Muscle layer of duodenum (tissue), 2 donors: Measurements from ENCODE around the gene GOLGA8T.
"Not testable (repeated sequence)": the region's sequence is repeated elsewhere in the genome, so short reads cannot be mapped to it uniquely, and the experiment has no call there.

Experiments used
- H3K27ac ChIP-seq: one replicate; pipeline ENCODE4 v1.7.0; 2013; ENCODE audit warnings: mild to moderate bottlenecking, low read length
- H3K27me3 ChIP-seq: one replicate; pipeline ENCODE4 v1.7.0; 2013; ENCODE audit warnings: low read depth, mild to moderate bottlenecking, control low read depth, low read length
- H3K36me3 ChIP-seq, 2 donors: one replicate each; pipeline ENCODE4 v1.7.0; 2013; ENCODE audit warnings: low read length in 2 of 2, control low read depth in 1 of 2, mild to moderate bottlenecking in 1 of 2; ENCODE audit not compliant: insufficient read depth in 2 of 2, control insufficient read depth in 1 of 2
- H3K4me1 ChIP-seq, 2 donors: one replicate each; pipeline ENCODE4 v1.7.0; 2013; ENCODE audit warnings: low read length in 2 of 2, mild to moderate bottlenecking in 2 of 2, control low read depth in 1 of 2, moderate library complexity in 1 of 2; ENCODE audit not compliant: insufficient read depth in 2 of 2, control insufficient read depth in 1 of 2
- H3K4me3 ChIP-seq, 2 donors: one replicate each; pipeline ENCODE4 v1.7.0; 2013; ENCODE audit warnings: low read length in 2 of 2, low read depth in 1 of 2, mild to moderate bottlenecking in 1 of 2
- H3K9me3 ChIP-seq, 2 donors: one replicate each; pipeline ENCODE4 v1.7.0; 2013; ENCODE audit warnings: low read length in 2 of 2, control low read depth in 1 of 2, mild to moderate bottlenecking in 1 of 2; ENCODE audit not compliant: control insufficient read depth in 1 of 2
- donor health status: healthy.

The GOLGA8T gene

GRCh38 chr15:30167403-30167802 lies 32.6 kb downstream of the GOLGA8T start:
- H3K4me3 ChIP-seq, H3K27me3 ChIP-seq, H3K4me1 ChIP-seq, H3K27ac ChIP-seq, H3K9me3 ChIP-seq, H3K36me3 ChIP-seq: not testable (repeated sequence)

GRCh38 chr15:30167886-30168285 lies 33.0 kb downstream of the GOLGA8T start:
- H3K27ac ChIP-seq, H3K36me3 ChIP-seq, H3K27me3 ChIP-seq, H3K4me1 ChIP-seq, H3K9me3 ChIP-seq, H3K4me3 ChIP-seq: not testable (repeated sequence)

DNA sequence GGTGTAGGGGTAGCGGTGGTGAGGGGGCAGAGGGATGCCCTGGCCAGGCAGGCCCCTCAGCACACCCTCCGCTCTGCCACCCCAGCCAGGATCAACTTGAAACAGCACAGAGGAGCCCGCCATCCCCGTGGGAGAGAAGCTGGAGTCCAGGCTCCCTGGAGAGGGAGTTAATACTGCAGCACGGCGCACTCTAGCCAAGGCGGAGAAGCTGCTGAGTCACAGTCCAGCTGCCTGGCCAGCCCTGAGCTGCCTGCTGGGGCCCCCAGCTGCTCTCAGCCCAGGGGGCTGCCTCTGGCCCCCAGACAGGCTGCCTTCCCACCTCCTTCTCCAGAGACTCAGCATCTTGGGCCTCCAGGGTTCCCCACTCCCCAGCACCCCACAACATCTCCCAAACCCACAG lies 36.6 kb downstream of the GOLGA8T start:
- not testable (repeated sequence) for H3K9me3 ChIP-seq, H3K4me1 ChIP-seq, H3K27ac ChIP-seq, H3K4me3 ChIP-seq, H3K36me3 ChIP-seq, H3K27me3 ChIP-seq

DNA sequence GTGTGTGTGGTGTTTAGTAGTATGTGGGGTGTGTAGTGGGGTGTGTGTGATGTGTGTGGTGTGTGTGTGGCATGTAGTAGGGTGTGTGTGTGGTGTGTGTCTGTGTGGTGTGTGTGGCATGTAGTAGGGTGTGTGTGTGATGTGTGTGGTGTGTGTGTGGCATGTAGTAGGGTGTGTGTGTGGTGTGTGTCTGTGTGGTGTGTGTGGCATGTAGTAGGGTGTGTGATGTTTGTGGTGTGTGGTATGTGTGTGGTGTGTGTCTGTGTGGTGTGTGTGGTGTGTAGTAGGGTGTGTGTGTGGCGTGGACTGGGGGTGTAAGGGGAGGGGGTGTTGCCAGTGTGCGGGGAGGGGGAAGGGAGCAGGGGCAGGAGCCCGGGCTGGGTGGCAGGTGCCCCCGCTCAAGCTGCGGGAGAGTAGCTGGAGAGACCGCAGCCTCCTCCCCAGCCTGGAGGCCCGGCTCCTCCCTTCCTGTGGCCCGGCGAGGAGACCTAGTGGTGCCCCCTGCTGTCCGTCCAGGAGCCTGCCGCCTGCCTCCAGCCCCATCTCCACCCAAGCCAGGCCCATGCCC lies 38.3 kb downstream of the GOLGA8T start:
- H3K9me3 ChIP-seq, H3K27ac ChIP-seq, H3K27me3 ChIP-seq, H3K36me3 ChIP-seq, H3K4me1 ChIP-seq, H3K4me3 ChIP-seq: not testable (repeated sequence)

GRCh38 chr15:30175291-30175690 lies 40.4 kb downstream of the GOLGA8T start:
- H3K4me3 ChIP-seq, H3K27me3 ChIP-seq, H3K27ac ChIP-seq, H3K4me1 ChIP-seq, H3K9me3 ChIP-seq, H3K36me3 ChIP-seq: not testable (repeated sequence)

DNA sequence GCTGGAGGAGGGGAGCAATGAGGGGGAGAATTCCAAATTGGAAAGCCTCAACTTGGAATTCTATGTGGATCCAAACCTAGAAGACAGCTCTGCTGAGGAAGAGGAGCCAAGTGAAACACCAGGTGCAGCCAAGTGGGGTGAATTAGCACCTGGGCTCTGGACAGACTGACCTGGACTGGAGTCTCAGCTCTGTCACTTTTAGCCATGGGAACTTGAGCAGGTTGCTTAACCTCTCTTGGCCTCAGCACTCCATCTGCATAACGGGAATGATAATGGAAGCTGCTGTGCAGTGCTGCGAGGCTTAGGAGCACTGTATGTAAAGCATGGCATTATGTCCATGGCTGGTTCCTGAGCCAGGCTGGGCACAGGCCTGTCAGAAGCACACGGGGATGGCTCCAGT lies 41.8 kb downstream of the GOLGA8T start:
- not testable (repeated sequence) for H3K4me3 ChIP-seq, H3K27ac ChIP-seq, H3K27me3 ChIP-seq, H3K9me3 ChIP-seq, H3K4me1 ChIP-seq, H3K36me3 ChIP-seq

- not testable (repeated sequence) for H3K36me3 ChIP-seq, H3K9me3 ChIP-seq, H3K27ac ChIP-seq, H3K4me3 ChIP-seq, H3K27me3 ChIP-seq, H3K4me1 ChIP-seq
Observed at GRCh38 chr15:30179814-30180213, 45.0 kb downstream of the GOLGA8T start.

DNA sequence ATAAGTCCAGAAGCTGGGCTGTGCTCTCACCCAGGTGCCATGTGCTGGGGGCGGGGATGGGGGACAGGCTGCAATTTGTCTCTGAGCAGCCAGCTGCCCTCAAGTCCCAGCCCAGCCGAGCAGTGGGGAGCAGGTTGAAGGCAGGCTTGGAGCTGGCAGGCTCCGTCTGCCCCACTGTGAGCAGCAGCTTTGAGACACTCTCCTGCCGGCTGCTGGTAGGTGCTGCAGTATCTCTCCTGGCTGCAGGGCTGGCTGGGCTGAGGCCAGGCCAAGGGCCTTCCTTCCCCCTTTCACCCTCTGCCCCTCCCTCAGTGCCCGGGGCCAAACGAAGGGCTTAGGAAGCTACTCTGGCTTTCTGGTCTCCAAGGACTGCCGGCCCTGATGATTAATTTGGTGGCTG lies 50.6 kb downstream of the GOLGA8T start:
- H3K9me3 ChIP-seq, H3K4me3 ChIP-seq, H3K27me3 ChIP-seq, H3K36me3 ChIP-seq, H3K27ac ChIP-seq, H3K4me1 ChIP-seq: not testable (repeated sequence)

DNA sequence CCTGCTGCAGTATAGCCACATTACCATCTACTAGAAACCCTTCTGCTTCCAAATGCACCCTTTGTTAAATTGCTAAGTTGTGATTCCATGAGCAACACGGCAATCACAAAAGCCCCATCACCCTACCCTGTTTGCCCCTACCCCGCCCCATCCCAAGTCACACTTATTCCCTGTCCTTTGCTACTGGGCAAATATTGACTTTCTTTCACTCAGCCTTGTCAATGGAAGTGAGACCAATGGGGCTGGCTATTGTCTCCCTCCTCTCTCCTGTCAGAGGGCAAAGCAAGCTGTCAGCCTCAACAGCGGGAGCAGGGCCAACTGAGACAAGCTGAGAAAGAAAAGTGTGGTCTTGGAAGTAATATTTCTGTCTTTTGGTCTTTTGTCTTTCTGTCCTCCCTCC lies 52.6 kb downstream of the GOLGA8T start:
- not testable (repeated sequence) for H3K4me3 ChIP-seq, H3K9me3 ChIP-seq, H3K4me1 ChIP-seq, H3K27me3 ChIP-seq, H3K36me3 ChIP-seq, H3K27ac ChIP-seq

GRCh38 chr15:30189754-30190153 lies 54.9 kb downstream of the GOLGA8T start:
- H3K4me1 ChIP-seq, H3K36me3 ChIP-seq, H3K27ac ChIP-seq, H3K4me3 ChIP-seq, H3K9me3 ChIP-seq, H3K27me3 ChIP-seq: not testable (repeated sequence)

DNA sequence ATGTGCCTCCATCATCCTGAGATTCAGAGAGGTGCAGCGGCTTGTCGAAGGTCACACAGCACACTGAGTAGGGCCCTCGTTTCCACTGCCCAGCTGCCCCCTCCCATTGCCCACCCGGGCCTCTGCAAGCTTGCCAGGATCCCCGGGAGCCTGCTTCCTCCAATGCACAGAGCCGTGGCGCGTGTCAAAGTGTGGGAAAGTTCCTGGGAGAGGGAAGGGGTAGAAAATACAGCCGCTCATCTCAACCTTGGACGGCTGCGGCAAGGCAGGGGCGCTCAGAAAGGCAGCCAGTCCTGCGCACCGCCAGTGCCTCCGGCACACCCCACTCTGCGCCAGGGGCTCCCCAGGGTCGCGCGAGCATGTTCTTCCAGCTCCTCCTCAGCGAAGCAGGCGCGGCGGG lies 56.3 kb downstream of the GOLGA8T start:
- not testable (repeated sequence) for H3K27ac ChIP-seq, H3K36me3 ChIP-seq, H3K9me3 ChIP-seq

DNA sequence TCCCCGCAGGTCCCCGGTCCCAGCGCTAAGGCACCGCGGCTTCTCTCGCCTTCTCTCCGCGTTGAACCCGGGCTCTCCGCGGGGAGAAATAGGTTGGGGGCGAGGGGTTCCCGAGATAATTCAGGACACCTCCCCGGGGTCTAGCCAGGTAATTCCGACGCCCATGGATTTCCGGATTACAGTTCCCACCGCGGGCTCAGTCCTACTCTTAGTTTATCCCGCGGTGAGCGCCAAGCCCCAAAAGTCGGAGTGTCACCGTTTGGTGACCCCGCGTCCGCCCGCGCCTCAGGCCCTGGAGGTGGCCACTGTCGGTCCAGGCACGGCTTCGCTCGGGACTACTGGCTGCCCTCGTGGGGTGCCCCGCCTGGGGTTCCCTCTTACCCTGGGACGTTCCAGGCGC lies 56.8 kb downstream of the GOLGA8T start:
- H3K36me3 ChIP-seq, H3K9me3 ChIP-seq, H3K4me3 ChIP-seq, H3K27ac ChIP-seq, H3K27me3 ChIP-seq, H3K4me1 ChIP-seq: not testable (repeated sequence)

More for the DNA sequence above, 56.3 kb downstream of the GOLGA8T start:
- not testable (repeated sequence) for H3K27me3 ChIP-seq, H3K4me1 ChIP-seq, H3K4me3 ChIP-seq
